ENCODE measurements around the gene CPNE5.
A peak's percentile ranks its signal among the peaks of the same experiment; 100 is the strongest.

The CPNE5 gene

DNA sequence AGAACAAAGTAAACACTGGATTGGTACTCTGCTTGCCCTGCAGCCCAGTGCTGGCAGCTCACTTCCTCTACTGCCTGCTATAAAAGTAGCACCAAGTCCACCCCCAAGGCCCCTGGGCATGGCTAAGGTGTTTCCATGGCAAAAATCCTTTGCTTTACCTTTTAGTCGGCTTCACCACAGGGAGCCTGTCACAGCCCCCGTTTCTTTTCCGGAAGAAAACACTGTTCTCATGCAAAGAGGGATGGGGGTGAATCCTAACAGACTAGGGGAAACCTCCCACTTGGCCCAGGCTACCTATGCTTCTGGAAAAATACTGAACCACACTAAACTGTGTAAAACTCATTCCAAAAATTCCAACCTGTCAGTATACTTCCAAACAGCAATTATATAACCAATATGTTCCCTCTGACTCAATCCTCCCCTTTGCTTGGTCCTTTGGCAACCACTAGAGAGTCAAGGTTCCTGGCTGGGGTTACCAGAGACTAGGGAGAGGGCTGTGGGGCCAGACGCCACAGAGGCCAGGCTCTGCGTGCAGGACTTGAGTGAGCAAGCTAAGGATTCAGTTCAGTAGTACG, 19.2 kb upstream of the CPNE5 start:
- no peak for DNase-seq (ENCODE audit: low read depth in 2 of 3, low spot score in 1 of 3)

DNA sequence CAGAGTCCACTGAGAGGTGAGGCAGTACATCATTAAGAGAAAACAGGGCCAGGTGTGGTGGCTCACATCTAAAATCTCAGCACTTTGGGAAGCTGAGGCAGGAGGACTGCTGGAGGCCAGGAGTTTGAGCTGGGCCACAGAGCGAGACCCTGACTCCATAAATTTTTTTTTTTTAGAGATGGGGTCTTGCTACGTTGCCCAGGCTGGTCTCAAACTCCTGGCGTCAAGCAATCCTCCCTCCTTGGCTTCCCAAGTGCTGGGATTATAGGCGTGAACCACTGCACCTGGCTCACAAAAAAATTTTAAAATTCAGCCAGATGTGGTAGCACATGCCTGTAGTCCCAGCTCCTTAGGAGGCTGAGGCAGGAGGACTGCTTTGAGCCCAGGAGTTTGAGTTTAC, 18.1 kb upstream of the CPNE5 start:
- DNase-seq (ENCODE audit: low read depth in 2 of 3, low spot score in 1 of 3) = no peak

DNA sequence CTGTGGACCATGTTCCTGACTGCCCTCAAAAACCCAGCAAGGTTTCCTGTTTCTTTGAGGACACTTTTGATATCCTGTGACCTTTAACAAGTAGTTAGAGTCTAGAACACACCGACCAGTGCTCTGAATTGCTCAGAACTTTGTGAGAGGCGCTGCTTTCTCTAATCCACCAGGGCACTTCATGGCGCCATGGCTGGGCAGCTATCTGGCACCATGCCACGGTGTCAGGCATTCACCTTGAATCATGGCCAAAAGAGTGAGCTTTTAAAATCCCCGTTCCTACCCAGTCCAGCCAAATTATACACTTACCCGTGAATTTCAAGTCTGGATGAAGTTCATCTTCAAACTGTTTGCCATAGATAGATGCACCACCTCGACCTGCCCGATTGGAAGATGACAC, 17.0 kb upstream of the CPNE5 start:
- no peak for DNase-seq (ENCODE audit: low read depth in 2 of 3, low spot score in 1 of 3)

DNA sequence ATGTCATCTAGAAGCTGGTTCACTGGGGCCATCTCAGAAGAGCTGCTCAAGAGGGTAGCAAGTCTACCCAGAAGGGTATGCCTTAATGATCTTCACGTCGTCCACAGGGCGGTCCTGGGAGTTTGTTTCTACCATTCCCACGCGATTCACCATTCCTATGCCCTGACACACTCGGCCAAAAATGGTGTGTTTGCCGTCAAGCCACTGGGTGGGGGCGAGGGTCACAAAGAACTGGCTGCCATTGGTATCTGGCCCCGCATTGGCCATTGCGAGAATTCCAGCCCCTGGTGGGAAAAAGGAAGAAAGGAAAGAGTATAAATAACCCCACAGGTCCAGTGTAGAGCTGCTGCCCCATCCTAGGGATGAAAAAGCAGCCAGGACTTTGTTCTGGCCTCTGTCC, 16.5 kb upstream of the CPNE5 start:
- DNase-seq (ENCODE audit: low read depth in 2 of 3, low spot score in 1 of 3) = no peak

DNA sequence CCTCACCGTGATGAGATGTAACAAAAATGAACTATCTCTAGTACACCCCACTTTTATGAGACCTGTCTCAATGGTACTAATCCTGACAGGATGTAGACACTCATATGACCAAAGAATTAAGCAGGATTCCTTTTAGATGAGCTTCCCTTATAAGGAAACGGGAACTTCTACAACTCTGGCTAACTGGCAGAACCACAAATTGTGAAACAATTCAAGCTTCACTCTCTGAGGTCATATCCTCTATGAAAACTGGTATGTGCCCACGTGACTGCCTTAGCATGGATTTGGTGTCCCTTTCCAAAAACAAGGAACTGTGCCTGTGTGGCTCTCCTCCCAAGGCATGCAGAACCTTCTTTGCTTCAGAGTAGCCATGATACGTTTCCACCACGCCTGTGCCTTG, 14.1 kb upstream of the CPNE5 start:
- DNase-seq (ENCODE audit: low read depth in 2 of 3, low spot score in 1 of 3) = no peak

DNA sequence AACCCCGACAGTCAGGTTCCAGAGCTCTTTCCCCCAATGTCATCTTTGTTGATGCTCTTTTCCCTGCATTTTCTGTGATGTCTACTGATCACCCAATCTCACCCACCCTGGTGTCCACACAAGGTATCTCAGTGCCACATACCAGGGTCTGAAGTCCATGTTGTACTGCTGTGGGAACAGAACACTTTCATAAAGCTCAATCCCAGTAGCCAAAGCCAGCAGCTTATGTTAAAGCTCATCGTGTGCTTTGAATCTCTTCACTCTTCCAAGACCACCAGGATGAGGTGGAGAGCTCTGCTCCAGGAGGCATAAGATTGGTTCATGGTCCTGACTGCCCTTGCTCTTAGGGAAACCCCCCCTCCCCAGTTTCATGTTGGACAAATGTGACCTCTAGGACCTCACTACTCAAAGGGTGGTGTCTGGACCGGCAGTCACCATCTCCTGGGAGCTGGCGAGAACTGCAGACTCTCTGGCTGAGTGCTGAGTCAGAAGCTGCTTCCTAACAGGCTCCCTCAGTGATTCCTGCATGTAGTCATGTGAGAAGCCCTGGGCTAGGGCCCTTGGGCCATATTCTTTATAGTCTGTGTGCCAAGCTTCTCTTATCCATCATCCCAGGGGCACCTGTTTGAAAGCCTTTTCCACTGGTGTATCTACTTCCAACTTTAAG, 13.4 kb upstream of the CPNE5 start:
- DNase-seq (ENCODE audit: low read depth in 2 of 3, low spot score in 1 of 3) = no peak

DNA sequence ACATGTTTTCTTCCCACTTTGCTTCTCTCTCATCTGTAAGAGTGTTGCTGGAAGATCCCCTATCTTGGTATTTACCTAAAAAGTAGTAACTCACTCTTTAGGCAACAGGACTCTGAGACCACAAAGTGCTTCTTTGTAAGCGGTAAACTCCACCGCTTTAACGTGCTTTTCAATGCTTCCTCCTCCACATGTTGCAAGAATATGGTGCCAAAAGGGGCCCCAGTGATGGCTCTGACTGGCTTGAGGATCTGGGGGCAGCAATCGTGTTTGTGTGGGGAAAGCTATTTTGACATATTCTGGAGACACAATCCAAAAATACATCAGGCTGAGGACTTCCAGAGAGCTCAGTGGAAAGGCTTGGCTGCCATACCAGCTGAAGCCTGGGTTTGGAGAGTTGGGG, 12.4 kb upstream of the CPNE5 start:
- DNase-seq (ENCODE audit: low read depth in 2 of 3, low spot score in 1 of 3) = no peak

DNA sequence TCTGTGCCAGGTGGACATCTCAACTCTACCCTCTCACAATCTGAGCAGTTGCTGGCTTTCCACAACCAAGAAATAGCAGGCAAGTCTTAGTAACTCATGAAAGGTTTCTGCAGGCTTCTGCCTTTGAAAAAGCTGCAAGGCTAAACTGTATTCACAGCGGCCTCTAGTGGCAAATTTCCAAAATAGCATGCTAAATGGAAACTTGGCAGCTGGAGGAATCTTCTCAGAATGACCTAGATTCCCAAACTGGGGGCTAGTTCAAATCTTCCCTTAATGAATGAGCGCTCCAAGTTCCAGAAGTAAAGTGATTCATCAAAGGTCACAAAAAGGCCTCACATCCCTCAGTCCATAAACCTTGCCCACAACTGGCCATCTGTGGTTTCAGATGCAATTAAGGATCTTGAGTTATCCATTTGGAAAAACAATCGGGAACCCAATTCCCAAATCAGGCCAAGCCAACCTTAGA, 11.9 kb upstream of the CPNE5 start:
- DNase-seq (ENCODE audit: low read depth in 2 of 3, low spot score in 1 of 3) = peak in 1 of 3 donors; percentile 44

DNA sequence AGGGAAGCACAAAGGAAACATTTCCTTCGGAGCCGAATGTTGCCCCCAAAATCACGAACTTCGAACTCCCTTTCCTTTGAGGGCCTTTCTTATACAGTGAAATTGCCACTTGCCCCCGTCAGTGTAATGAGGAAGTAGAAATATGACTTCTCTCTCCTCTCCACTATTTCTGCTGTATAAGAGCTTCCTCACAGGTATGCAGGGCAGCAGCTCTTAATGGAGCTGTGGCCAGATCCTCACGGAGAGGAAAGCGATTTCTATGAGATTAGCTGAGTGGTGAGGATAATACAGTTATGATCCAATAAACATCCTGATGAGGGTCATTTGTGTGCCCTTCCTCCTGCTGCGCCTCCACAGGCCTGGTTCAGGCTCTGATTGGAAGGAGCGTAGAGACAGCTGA, 10.8 kb upstream of the CPNE5 start:
- no peak for DNase-seq (ENCODE audit: low read depth in 2 of 3, low spot score in 1 of 3)

DNA sequence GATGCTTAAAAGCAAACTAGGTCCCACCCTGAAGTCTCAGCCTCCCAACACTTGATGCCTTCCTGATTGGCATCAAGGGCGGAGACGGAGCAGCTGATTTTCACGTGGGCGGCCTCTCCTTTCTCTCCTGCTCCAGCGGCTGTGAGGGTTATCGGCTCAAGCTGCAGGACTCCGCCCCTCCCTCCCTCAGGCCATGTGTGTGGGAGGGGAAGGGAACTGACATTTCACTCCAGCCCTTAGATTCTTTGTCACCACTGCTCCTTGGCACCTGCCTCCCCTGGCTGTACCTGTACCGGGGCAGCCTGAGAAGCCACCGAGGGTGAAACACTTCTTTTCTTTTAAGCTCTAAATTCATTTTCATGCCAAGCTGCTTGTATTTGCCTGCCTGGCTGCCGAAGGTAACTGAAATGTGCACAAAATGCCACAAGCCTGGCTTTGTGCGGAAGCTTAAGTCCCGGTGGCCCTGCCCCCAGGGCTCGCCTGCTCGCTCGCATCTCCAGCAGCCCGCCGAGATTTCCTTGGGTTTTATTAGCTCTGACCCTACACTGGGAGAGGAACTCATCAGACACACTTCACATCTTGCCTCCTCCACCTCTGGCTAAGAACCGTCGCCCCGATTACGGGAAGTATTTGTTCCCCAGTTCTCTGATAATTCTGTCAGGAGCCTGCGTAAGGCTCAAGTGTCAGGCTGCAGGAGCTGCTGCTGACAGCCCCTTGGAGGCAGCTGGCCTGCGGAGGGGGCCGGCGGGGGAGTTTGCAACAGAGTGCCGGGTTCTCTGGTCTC, 9.6 kb upstream of the CPNE5 start:
- no peak for DNase-seq (ENCODE audit: low read depth in 2 of 3, low spot score in 1 of 3)

DNA sequence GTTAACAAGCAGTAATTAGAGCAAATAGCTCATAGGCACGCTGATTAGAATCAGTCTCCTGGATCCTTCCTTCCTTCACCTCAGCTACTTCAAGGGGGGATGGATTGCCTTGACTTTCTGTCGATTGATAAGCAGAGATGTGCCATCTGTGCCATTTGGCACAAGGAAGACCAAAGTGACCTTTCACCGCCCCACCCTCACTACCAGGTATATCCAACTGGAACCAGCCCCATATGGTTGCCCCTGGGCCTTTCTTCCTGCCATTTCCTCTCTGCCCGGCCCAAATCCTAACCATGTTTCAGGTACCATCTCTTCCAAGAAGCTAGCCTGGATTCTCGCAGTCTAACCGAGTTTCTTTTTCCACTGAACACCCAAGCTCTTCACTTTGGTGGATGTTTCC, 8.7 kb upstream of the CPNE5 start:
- DNase-seq (ENCODE audit: low read depth in 2 of 3, low spot score in 1 of 3) = no peak

DNA sequence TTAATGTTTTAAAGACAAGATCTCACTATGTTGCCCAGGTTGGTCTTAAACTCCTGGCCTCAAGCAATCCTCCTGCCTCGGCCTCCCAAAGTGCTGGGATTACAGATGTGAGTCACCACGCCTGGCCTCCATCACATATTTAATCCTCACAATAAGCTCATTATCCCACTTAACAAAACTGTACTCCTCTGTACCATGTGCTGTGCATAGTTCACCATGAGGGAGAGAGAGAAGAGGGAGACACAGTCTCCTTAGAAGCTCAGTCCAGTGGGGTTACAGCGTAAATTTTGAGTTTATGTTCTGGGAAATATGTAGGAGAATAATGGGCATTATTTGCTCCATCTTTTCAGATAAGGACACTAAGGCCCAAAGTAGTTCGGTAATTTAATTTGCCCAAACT, 7.9 kb upstream of the CPNE5 start:
- no peak for DNase-seq (ENCODE audit: low read depth in 2 of 3, low spot score in 1 of 3)

DNA sequence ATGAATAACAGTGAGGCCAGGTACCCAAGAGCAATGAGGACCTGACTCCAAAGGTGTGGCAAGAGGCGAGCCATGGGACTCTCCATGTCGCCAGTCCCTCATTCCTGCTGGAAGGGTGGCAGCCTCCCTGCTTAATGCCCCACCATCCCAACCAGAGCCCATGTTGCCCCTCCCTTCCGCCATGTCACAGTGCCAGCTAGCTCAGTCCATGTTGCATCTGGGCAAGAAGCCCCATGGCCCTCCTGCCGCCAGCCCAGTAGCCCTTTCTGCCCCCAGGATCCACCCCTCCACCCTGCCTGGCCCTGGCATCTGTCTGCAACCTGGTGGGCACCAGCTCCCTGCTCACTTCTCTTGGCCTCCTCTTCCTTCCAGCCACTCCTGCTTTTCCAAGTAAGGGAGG, 6.0 kb upstream of the CPNE5 start:
- DNase-seq (ENCODE audit: low read depth in 2 of 3, low spot score in 1 of 3) = no peak

DNA sequence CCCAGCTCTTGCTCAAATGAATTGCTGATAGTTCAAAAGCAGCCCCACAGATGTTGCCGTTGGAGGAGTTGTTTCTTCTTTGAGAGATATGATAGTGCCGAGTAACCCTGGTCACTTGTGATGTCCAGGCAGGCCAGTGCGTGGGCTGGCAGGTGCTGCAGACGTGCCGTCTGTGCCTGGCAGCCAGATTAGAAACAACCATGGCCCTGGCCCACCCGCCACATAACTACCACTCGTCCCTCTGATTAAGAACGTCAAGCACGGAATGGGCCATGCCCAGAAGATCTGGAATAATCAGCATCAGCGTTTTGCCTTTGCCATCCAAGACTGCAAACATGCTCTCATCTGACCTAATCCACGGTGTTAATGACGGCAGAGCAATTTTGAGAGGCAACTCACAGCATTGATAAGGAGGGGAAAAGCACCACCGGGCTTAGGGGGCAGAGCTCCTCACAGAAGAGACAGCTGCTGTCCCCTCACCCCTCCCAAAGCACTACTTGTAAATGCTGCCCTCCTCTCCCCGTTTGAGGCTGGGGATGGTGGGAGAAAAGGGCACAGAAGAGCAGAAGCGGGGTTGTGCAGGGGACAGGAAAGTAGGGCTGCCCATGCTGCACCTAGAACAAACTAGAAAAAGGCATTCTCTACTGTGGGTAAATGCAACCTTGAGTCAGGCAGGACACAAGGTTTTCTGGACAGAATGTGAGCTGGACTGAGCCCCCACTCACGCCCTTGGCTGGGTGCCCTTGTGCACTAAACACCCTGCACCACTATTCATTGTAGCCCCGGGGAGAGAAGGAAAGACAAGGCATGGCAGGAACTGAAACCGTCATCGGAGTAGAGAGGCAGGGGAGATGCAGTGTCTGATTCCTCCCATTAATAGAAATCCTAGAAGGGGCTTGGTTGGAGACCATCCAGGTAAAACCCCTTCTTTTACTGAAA, 5.3 kb upstream of the CPNE5 start:
- no peak for DNase-seq (ENCODE audit: low read depth in 2 of 3, low spot score in 1 of 3)

DNA sequence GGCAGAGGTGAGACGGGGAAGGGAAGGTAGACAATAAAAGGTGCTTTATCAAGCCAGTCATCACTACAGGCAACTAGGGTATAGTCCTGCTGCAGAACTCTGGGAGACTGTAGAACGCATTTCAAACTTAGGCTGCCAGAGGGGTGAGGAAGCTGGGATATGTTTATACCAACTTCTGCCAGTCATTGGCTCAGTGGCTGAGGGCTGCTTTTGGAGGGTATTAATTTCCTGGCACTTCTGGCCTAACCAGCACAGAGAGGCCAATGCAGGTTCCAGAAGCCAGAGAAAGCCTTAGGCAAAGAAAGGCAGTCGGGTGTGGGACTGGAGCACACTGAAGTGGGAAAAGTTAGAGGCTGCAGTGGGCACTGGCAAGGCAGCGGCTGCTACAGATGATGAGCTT, 3.9 kb upstream of the CPNE5 start:
- DNase-seq (ENCODE audit: low read depth in 2 of 3, low spot score in 1 of 3) = no peak

DNA sequence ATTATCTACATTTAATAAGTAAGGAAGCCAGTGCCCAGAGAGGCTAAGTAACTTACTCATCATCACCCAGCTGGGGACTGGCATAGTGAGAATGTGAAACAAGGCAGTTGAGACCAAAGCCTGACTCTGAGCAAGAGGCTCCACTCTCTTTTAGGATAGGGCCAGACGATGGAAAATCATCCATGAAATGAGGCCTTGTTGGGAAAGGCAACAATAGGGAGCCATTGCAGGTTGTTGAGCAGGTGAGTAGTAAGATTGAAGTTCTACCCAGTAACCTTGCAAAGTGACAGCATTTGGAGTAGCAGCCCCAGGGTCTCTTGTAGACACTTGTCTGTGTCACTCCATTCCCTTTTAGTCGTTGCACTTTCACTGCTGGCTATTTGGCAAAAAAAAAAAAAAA, 2.5 kb upstream of the CPNE5 start:
- DNase-seq (ENCODE audit: low read depth in 2 of 3, low spot score in 1 of 3) = no peak

DNA sequence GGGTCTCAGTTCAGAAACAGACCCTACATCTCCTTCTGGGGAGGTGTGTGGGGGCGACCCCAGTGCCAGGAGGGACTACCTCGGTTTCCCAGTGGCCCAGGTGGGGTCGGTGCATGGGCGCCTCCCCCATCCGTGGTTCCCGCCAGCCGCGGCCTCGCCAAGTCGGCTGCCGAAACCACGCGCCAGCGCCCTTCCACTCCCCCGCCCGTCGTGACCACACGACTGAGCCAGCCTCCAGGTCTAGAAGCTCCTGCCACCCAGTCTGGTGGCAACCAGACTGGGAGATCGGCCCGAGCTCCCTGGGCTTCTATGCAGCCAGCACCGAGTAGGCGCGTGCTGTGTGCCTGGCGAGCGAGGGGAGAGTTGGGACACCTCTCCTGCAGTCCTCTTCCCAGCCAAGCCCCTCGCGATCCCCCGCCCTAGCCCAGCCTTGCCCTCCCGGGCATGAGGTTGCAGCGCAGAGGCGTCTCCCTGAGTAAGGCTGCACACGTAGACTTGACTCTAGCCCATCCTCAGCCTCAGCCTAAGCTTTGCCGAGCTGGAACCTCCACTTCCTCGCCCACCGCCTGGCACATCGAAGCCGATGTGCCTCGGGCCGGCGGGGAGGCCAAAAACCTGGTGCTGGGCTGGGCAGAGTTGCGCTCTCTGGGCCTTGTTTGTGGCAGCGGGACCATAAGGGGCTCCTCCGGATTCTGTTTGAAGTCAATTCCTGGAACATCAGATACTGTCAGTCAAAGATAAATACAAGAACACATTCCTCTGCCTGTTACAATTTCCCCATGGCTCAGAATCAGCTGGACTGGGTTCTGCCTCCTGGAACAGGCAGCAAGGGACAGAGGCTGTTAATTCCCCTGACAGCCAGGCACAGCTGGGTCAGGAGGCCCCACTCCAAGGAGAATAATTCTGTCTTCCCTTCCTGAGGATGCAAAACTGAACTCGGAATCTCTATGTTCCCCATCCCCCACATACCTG, 1.5 kb upstream of the CPNE5 start:
- DNase-seq (ENCODE audit: low read depth in 2 of 3, low spot score in 1 of 3) = no peak

DNA sequence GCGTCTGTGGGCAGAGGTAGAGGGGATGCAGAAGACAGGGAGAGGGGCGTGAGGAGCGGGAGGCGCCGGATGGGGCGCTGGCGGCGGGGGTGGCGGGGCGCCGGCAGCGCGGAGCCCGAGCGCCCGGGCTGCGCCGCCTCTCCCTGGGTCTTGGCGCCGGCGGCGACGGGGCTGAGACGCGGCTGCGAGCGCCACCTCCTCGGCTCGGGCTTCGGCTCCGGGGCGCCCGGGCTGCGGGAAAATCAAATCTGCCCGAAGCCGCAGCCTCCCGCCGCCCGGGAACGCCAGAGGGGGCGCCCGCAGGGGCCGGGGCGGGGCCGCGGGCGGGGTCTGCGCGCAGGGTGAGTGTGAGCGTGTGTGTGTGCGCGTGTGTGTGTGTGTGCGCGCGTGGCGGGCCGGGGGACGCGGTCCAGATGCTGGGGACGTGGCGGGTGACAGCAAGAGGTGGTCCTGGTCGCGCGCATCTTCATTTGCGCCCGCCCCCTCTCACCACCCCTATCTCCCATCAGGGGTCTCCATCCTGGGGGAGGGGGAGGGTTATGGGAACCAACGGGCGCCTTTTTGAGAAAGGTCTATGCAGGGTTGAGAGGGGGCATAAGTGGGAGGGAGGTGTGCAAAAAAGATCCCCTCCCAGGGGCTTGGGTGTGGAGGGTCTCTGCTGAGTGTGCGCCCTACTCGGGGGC, 646 bp upstream of the CPNE5 start:
- peak in 2 of 3 donors; percentile 19 to 20 for DNase-seq (ENCODE audit: low read depth in 2 of 3, low spot score in 1 of 3)

DNA sequence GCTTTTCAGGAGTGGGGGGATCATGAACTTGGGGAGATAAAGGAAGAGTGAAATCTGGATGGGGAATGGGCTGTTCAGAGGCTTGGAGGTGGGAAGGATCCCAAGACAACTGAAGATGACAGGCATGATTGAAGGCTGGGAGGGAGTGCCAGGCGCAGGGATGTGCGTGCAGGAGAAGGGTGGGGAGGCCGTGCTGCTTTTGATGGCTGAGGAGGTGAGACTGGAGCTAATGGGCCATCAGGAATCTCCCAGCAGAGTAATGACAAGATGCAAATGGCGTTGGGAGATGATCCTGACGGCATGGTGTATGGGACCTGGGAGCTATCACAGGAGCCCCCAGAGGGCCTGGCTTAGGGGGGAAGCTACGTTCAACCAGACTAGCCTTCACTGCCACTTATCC, 1.6 kb downstream of the CPNE5 start:
- no peak for DNase-seq (ENCODE audit: low read depth in 2 of 3, low spot score in 1 of 3)

DNA sequence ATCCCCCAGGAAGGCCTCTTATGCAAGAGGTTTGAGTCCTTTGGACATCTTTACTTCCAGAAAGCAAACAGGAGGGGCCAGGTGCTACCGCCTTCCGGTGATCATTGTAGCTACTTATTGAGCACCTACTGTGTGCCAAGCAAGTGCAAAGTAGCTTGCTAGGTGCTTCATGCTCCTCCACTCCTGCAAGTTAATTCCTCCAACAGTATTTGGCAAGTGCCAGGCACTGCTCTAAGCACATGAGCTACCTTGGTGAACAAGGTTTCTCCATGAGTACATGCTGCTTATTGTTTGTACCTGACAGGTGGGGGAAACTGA, 2.3 kb downstream of the CPNE5 start:
- no peak for DNase-seq (ENCODE audit: low read depth in 2 of 3, low spot score in 1 of 3)

Measured in stimulated activated CD4-positive, alpha-beta T cell treated with anti-CD3 and anti-CD28 coated beads, Interleukin-12 subunit alpha, Interleukin-12 subunit beta, amount 100 ng/mL, for 48 hours (primary cell).